OCI-LY3 (cell line): ENCODE measurements around the gene MET.
"Not testable (repeated sequence)": the region's sequence is repeated elsewhere in the genome, so short reads cannot be mapped to it uniquely, and the experiment has no call there.

ENCODE experiments used
- H2AFZ ChIP-seq: fragments of 200-600, 300-600 bp; shearing (Covaris generic); 2 replicates; pipeline ENCODE4 v1.6.0; 2014; ENCODE audit warnings: antibody characterized with exemption, low read depth, low read length
- H3K27ac ChIP-seq: fragments of 200-600, 300-600 bp; sonication (generic); 2 replicates; pipeline ENCODE4 v1.5.1; 2014; ENCODE audit warnings: mild to moderate bottlenecking, low read length, moderate library complexity, mixed read lengths
- H3K27me3 ChIP-seq: fragments of 200-600, 300-600 bp; sonication (generic); 2 replicates; pipeline ENCODE4 v1.6.1; 2014; ENCODE audit warnings: low read depth, low read length, mixed read lengths
- H3K36me3 ChIP-seq: fragments of 200-600, 300-600 bp; sonication (generic); replicated peaks from 2 replicates; pipeline ENCODE3; 2014; ENCODE audit warnings: low read depth, low read length, mixed read lengths
- H3K4me1 ChIP-seq: fragments of 300-600, 200-600 bp; sonication (generic); 2 replicates; pipeline ENCODE4 v1.6.1; 2014; ENCODE audit warnings: low read length, mixed read lengths
- H3K4me2 ChIP-seq: fragments of 200-600, 300-600 bp; sonication (generic); 2 replicates; pipeline ENCODE4 v1.6.1; 2014; ENCODE audit warnings: low read length, mixed read lengths
- H3K4me3 ChIP-seq: fragments of 300-600, 200-600 bp; sonication (generic); 2 replicates; pipeline ENCODE4 v1.5.1; 2014; ENCODE audit warnings: antibody characterized with exemption, mild to moderate bottlenecking, low read length, moderate library complexity
- H3K79me2 ChIP-seq: fragments of 300-600, 200-600 bp; shearing (Covaris generic); 2 replicates; pipeline ENCODE4 v1.6.1; 2014; ENCODE audit warnings: mild to moderate bottlenecking, low read length, mixed read lengths
- H3K9ac ChIP-seq: fragments of 300-600, 200-600 bp; shearing (Covaris generic); 2 replicates; pipeline ENCODE4 v1.6.0; 2014; ENCODE audit warnings: mild to moderate bottlenecking, low read length, moderate library complexity
- H3K9me3 ChIP-seq: fragments of 200-600, 300-600 bp; shearing (Covaris generic); 2 replicates; pipeline ENCODE4 v1.6.1; 2014; ENCODE audit warnings: low read length, mixed read lengths; ENCODE audit not compliant: insufficient read depth
- H4K20me1 ChIP-seq: fragments of 200-600, 300-600 bp; sonication (generic); 2 replicates; pipeline ENCODE4 v1.6.1; 2016; ENCODE audit warnings: low read length, mixed read lengths; ENCODE audit not compliant: insufficient read depth
- CTCF ChIP-seq: fragments of 200-600, 300-600 bp; sonication (generic); IDR thresholded peaks from 2 replicates; pipeline ENCODE4 v1.5.1; 2014; ENCODE audit warnings: antibody characterized with exemption, low read length, low read depth
- EZH2phosphoT487 ChIP-seq: fragments of 200-600 bp; shearing (Covaris generic); IDR thresholded peaks from 2 replicates; pipeline ENCODE4 v1.6.1; 2018; ENCODE audit warnings: antibody characterized with exemption, mixed run types, low read depth

Gene MET

GRCh38 chr7:116742641-116743040, 70.6 kb downstream of the MET start:
- peaks cover 7% of the 10 kb centered on the region for H3K4me1 ChIP-seq

GRCh38 chr7:116743835-116744234, 71.8 kb downstream of the MET start:
- H3K27ac ChIP-seq, H2AFZ ChIP-seq, H3K9me3 ChIP-seq, H3K4me1 ChIP-seq, H3K4me2 ChIP-seq, H3K9ac ChIP-seq, H4K20me1 ChIP-seq, H3K79me2 ChIP-seq, H3K27me3 ChIP-seq, H3K4me3 ChIP-seq: not testable (repeated sequence)
- peaks cover 29% of the 10 kb centered on the region for H3K36me3 ChIP-seq

More at GRCh38 chr7:116742641-116743040, 70.6 kb downstream of the MET start:
- Histone ChIP-seq H3K9me3 (no peaks in the 10 kb centered on the region), H4K20me1 (no peaks in the 10 kb centered on the region), H2AFZ (no peak overlapping the region), H3K36me3 (peaks cover 29% of the 10 kb centered on the region), H3K27ac (no peak overlapping the region), H3K4me3 (no peak overlapping the region), H3K27me3 (no peaks in the 10 kb centered on the region), H3K79me2 (no peaks in the 10 kb centered on the region), H3K9ac (no peak overlapping the region), H3K4me2 (no peak overlapping the region)
- TF ChIP-seq CTCF: no peak

DNA sequence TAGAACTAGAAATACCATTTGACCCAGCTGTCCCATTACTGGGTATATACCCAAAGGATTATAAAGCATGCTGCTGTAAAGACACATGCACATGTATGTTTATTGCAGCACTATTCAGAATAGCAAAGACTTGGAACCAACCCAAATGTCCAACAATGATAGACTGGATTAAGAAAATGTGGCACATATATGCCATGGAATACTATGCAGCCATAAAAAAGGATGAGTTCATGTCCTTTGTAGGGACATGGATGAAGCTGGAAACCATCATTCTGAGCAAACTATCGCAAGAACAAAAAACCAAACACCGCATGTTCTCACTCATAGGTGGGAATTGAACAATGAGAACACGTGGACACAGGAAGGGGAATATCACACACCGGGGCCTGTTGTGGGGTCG, 74.4 kb downstream of the MET start:
- not testable (repeated sequence) for H4K20me1 ChIP-seq, H2AFZ ChIP-seq, H3K27ac ChIP-seq, H3K27me3 ChIP-seq, H3K4me3 ChIP-seq, H3K9me3 ChIP-seq, H3K4me2 ChIP-seq, H3K4me1 ChIP-seq, H3K79me2 ChIP-seq, H3K9ac ChIP-seq
- H3K36me3 ChIP-seq: peaks cover 11% of the 10 kb centered on the region

DNA sequence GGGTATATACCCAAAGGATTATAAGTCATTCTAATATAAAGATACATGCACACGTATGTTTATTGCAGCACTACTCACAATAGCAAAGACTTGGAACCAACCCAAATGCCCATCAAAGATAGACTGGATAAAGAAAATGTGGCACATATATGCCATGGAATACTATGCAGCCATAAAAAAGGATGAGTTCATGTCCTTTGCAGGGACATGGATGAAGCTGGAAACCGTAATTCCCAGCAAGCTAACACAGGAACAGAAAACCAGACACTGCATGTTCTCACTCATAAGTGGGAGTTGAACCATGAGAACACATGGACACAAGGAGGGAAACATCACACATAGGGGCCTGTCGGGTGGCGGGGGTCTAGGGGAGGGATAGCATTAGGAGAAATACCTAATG, 79.1 kb downstream of the MET start:
- H3K4me3 ChIP-seq, H4K20me1 ChIP-seq, H3K9me3 ChIP-seq, H3K79me2 ChIP-seq, H2AFZ ChIP-seq, H3K9ac ChIP-seq, H3K27me3 ChIP-seq, H3K4me1 ChIP-seq, H3K27ac ChIP-seq, H3K36me3 ChIP-seq, H3K4me2 ChIP-seq: not testable (repeated sequence)

GRCh38 chr7:116752305-116753074, 80.5 kb downstream of the MET start:
- TF ChIP-seq EZH2phosphoT487 (no peak), CTCF (no peak)
- Histone ChIP-seq H3K79me2 (no peaks in the 10 kb centered on the region), H3K4me1 (no peaks in the 10 kb centered on the region), H3K27me3 (no peaks in the 10 kb centered on the region), H4K20me1 (no peaks in the 10 kb centered on the region), H3K36me3 (peaks cover under 1% of the 10 kb centered on the region), H3K9ac (no peak overlapping the region), H3K4me2 (no peak overlapping the region), H3K9me3 (no peaks in the 10 kb centered on the region), H2AFZ (no peak overlapping the region), H3K4me3 (no peak overlapping the region), H3K27ac (no peak overlapping the region)
